OCI-LY3 (cell line): ENCODE data around the gene UBE2E1.

Experiments used
- H2AFZ ChIP-seq: fragments of 200-600, 300-600 bp; shearing (Covaris generic); 2 replicates; pipeline ENCODE4 v1.6.0; 2014; ENCODE audit warnings: antibody characterized with exemption, low read depth, low read length
- H3K27ac ChIP-seq: fragments of 200-600, 300-600 bp; sonication (generic); 2 replicates; pipeline ENCODE4 v1.5.1; 2014; ENCODE audit warnings: mild to moderate bottlenecking, low read length, moderate library complexity, mixed read lengths
- H3K27me3 ChIP-seq: fragments of 200-600, 300-600 bp; sonication (generic); 2 replicates; pipeline ENCODE4 v1.6.1; 2014; ENCODE audit warnings: low read depth, low read length, mixed read lengths
- H3K36me3 ChIP-seq: fragments of 200-600, 300-600 bp; sonication (generic); replicated peaks from 2 replicates; pipeline ENCODE3; 2014; ENCODE audit warnings: low read depth, low read length, mixed read lengths
- H3K4me1 ChIP-seq: fragments of 300-600, 200-600 bp; sonication (generic); 2 replicates; pipeline ENCODE4 v1.6.1; 2014; ENCODE audit warnings: low read length, mixed read lengths
- H3K4me2 ChIP-seq: fragments of 200-600, 300-600 bp; sonication (generic); 2 replicates; pipeline ENCODE4 v1.6.1; 2014; ENCODE audit warnings: low read length, mixed read lengths
- H3K4me3 ChIP-seq: fragments of 300-600, 200-600 bp; sonication (generic); 2 replicates; pipeline ENCODE4 v1.5.1; 2014; ENCODE audit warnings: antibody characterized with exemption, mild to moderate bottlenecking, low read length, moderate library complexity
- H3K79me2 ChIP-seq: fragments of 300-600, 200-600 bp; shearing (Covaris generic); 2 replicates; pipeline ENCODE4 v1.6.1; 2014; ENCODE audit warnings: mild to moderate bottlenecking, low read length, mixed read lengths
- H3K9ac ChIP-seq: fragments of 300-600, 200-600 bp; shearing (Covaris generic); 2 replicates; pipeline ENCODE4 v1.6.0; 2014; ENCODE audit warnings: mild to moderate bottlenecking, low read length, moderate library complexity
- H3K9me3 ChIP-seq: fragments of 200-600, 300-600 bp; shearing (Covaris generic); 2 replicates; pipeline ENCODE4 v1.6.1; 2014; ENCODE audit warnings: low read length, mixed read lengths; ENCODE audit not compliant: insufficient read depth
- H4K20me1 ChIP-seq: fragments of 200-600, 300-600 bp; sonication (generic); 2 replicates; pipeline ENCODE4 v1.6.1; 2016; ENCODE audit warnings: low read length, mixed read lengths; ENCODE audit not compliant: insufficient read depth
- CTCF ChIP-seq: fragments of 200-600, 300-600 bp; sonication (generic); IDR thresholded peaks from 2 replicates; pipeline ENCODE4 v1.5.1; 2014; ENCODE audit warnings: antibody characterized with exemption, low read length, low read depth
- EZH2phosphoT487 ChIP-seq: fragments of 200-600 bp; shearing (Covaris generic); IDR thresholded peaks from 2 replicates; pipeline ENCODE4 v1.6.1; 2018; ENCODE audit warnings: antibody characterized with exemption, mixed run types, low read depth

UBE2E1 gene

DNA sequence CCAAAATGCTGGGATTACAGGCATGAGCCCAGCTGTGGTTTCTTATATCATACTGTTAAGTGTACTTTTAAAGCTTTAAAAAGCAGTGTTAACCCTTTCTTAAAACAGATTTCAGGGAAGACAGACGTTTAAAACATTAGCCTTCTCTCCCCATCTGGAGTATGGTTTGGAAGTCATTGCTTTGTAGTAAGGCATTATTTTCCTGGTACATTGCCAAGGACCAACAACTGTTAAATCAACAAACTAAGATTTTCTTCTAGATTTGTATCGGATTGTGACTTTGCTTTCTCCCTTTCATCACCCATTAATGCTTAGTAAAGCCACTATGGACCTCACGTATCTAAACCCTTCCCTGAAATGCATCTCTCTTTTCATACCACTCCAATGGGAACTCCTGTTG is 50.5 kb downstream of the UBE2E1 start:
- Histone ChIP-seq H3K79me2 (peaks cover 50% of the 10 kb centered on the region), H2AFZ (no peak overlapping the region), H3K36me3 (peaks cover 7% of the 10 kb centered on the region), H3K27me3 (no peaks in the 10 kb centered on the region), H3K4me1 (peaks cover 20% of the 10 kb centered on the region), H4K20me1 (peaks cover 73% of the 10 kb centered on the region), H3K27ac (no peak overlapping the region), H3K9me3 (no peaks in the 10 kb centered on the region), H3K4me3 (peak overlapping the region; percentile 30; the same call in 1 of the 2 replicates), H3K4me2 (peak overlapping the region; percentile 71), H3K9ac (no peak overlapping the region)
- TF ChIP-seq EZH2phosphoT487, result no peak
- no peak for TF ChIP-seq CTCF

GRCh38 chr3:23859012-23859743 is 53.4 kb downstream of the UBE2E1 start:
- peaks cover 76% of the 10 kb centered on the region for H4K20me1 ChIP-seq
- H3K27me3 ChIP-seq, result no peaks in the 10 kb centered on the region
- H3K27ac ChIP-seq, result no peak overlapping the region
- no peak overlapping the region for H2AFZ ChIP-seq
- no peak overlapping the region for H3K9ac ChIP-seq
- H3K79me2 ChIP-seq, result peaks cover 45% of the 10 kb centered on the region
- H3K9me3 ChIP-seq, result no peaks in the 10 kb centered on the region
- H3K4me3 ChIP-seq, result no peak overlapping the region
- TF ChIP-seq EZH2phosphoT487 (no peak), CTCF (no peak)
- no peaks in the 10 kb centered on the region for H3K36me3 ChIP-seq
- H3K4me2 ChIP-seq, result no peak overlapping the region
- peaks cover 20% of the 10 kb centered on the region for H3K4me1 ChIP-seq

DNA sequence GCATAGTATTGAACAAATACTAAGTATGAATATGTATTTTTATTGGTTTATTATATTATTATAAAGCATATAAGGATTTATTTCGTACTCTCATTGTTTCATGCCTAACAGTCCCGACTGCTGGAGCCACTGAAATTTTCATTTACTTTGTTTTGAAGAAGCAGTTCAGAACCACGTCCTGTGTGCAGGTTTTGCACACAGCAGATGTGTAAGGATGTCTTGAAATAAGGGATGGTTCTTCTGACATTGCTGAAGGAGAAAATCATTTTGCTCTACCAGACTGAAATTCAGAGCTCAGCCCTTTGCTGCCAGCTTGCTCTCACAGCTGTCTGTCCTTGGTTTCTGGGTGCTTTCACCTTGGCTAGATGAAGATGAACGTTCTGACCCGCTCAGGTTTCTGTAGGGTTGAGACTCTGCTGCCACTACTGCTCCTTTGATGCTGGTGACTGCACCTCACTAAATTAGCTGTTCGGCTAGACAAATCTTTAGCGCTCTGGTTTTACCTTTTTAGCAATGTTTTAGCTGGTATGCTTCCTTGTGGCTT is 54.2 kb downstream of the UBE2E1 start:
- Histone ChIP-seq H3K27me3 (no peaks in the 10 kb centered on the region), H3K27ac (no peak overlapping the region), H2AFZ (no peak overlapping the region), H3K4me3 (no peak overlapping the region), H3K36me3 (peaks cover 1% of the 10 kb centered on the region), H3K9ac (no peak overlapping the region), H3K4me1 (peaks cover 20% of the 10 kb centered on the region), H3K4me2 (no peak overlapping the region), H4K20me1 (peaks cover 72% of the 10 kb centered on the region), H3K79me2 (peaks cover 39% of the 10 kb centered on the region), H3K9me3 (no peaks in the 10 kb centered on the region)
- TF ChIP-seq CTCF (no peak), EZH2phosphoT487 (no peak)

GRCh38 chr3:23861689-23862088 is 55.9 kb downstream of the UBE2E1 start:
- H3K79me2 ChIP-seq, result peaks cover 37% of the 10 kb centered on the region

More at GRCh38 chr3:23861689-23862088, 55.9 kb downstream of the UBE2E1 start:
- Histone ChIP-seq H3K27ac (no peak overlapping the region), H2AFZ (no peak overlapping the region), H3K36me3 (peaks cover 3% of the 10 kb centered on the region), H3K4me3 (no peak overlapping the region), H4K20me1 (peaks cover 79% of the 10 kb centered on the region), H3K27me3 (no peaks in the 10 kb centered on the region), H3K4me2 (no peak overlapping the region), H3K9ac (no peak overlapping the region), H3K4me1 (peaks cover 21% of the 10 kb centered on the region), H3K9me3 (no peaks in the 10 kb centered on the region)
- TF ChIP-seq CTCF, result no peak
- no peak for TF ChIP-seq EZH2phosphoT487
